SK-N-SH (cell line): ENCODE measurements around the gene BMPR1B. TPM values are rescaled to one million over a fixed set of nuclear protein-coding genes. Genes with fewer than 3 reads are reported as not detected.

Experiments used
- CTCF ChIA-PET: fragments of 300-600, 350-600 bp; formaldehyde crosslinking; extraction: SDS; loops from one replicate; lab custom pipeline; 2021; lab: Yijun Ruan, JAX
- POLR2A ChIA-PET: fragments of 350-600 bp; sonication (Branson Sonifier 250); formaldehyde crosslinking; extraction: SDS; loops from one replicate; lab custom pipeline; 2020; ENCODE audit warnings: antibody characterized with exemption, inconsistent platforms; lab: Yijun Ruan, JAX
- DNase-seq: peaks from one replicate; pipeline ENCODE4 v3.0.0; 2012
- H2AFZ ChIP-seq: fragments of 200-600 bp; sonication (generic); 2 replicates; pipeline ENCODE4 v1.8.1; 2016; ENCODE audit warnings: antibody characterized with exemption, mild to moderate bottlenecking, low read depth
- H3F3A ChIP-seq: fragments of 200-600 bp; sonication (generic); replicated peaks from 2 replicates; pipeline ENCODE3; 2016; ENCODE audit warnings: antibody characterized with exemption, mild to moderate bottlenecking; ENCODE audit not compliant: insufficient read depth
- H3K27ac ChIP-seq, 2 experiments: fragments of 200-500 bp in 1 of 2; fragments of 200-600 bp in 1 of 2; sonication (Bioruptor generic) in 1 of 2; sonication (generic), shearing (Covaris generic) in 1 of 2; 2 replicates each; pipeline versions ENCODE4 v1.5.1 to v1.6.1; 2014 to 2016; ENCODE audit warnings: low read depth in 2 of 2, inconsistent platforms in 1 of 2, low read length in 1 of 2, mild to moderate bottlenecking in 1 of 2, mixed read lengths in 1 of 2
- H3K27me3 ChIP-seq: fragments of 200-600 bp; sonication (generic), shearing (Covaris generic); 2 replicates; pipeline ENCODE4 v1.6.1; 2016; ENCODE audit warnings: mixed run types; ENCODE audit not compliant: insufficient read depth
- H3K36me3 ChIP-seq, 2 experiments: fragments of 200-500 bp in 1 of 2; fragments of 200-600 bp in 1 of 2; sonication (Bioruptor generic) in 1 of 2; sonication (generic) in 1 of 2; replicated peaks in 1 of 2; 2 replicates each; pipeline versions ENCODE3 to v1.5.1; 2014 to 2016; ENCODE audit warnings: low read length in 1 of 2, mild to moderate bottlenecking in 1 of 2; ENCODE audit not compliant: insufficient read depth in 2 of 2, control insufficient read depth in 1 of 2
- H3K4me1 ChIP-seq, 2 experiments: fragments of 200-500 bp in 1 of 2; fragments of 200-600 bp in 1 of 2; sonication (Bioruptor generic) in 1 of 2; sonication (generic), shearing (Covaris generic) in 1 of 2; 2 replicates each; pipeline versions ENCODE4 v1.5.1 to v1.6.1; 2014 to 2016; ENCODE audit warnings: low read depth in 1 of 2, low read length in 1 of 2, mixed run types in 1 of 2; ENCODE audit not compliant: insufficient read depth in 2 of 2, control insufficient read depth in 1 of 2
- H3K4me2 ChIP-seq: fragments of 200-600 bp; sonication (generic), shearing (Covaris generic); 2 replicates; pipeline ENCODE4 v1.6.1; 2017; ENCODE audit warnings: mixed run types
- H3K4me3 ChIP-seq, 2 experiments: fragments of 200-500 bp in 1 of 2; fragments of 200-600 bp in 1 of 2; sonication (Bioruptor generic) in 1 of 2; sonication (generic), shearing (Covaris generic) in 1 of 2; 2 replicates each; pipeline versions ENCODE4 v1.5.1 to v1.8.1; 2014 to 2016; ENCODE audit warnings: low read depth in 2 of 2, inconsistent platforms in 1 of 2, low read length in 1 of 2, mild to moderate bottlenecking in 1 of 2, mixed read lengths in 1 of 2, moderate library complexity in 1 of 2
- H3K79me2 ChIP-seq: fragments of 200-600 bp; sonication (generic); 2 replicates; pipeline ENCODE4 v1.8.1; 2017; ENCODE audit warnings: mild to moderate bottlenecking; ENCODE audit not compliant: insufficient read depth
- H3K9ac ChIP-seq: fragments of 200-600 bp; sonication (generic); 2 replicates; pipeline ENCODE4 v1.6.1; 2017; ENCODE audit warnings: mixed run types
- H3K9me2 ChIP-seq: fragments of 200-600 bp; sonication (generic); 2 replicates; pipeline ENCODE4 v1.6.1; 2017; ENCODE audit warnings: mixed run types
- H3K9me3 ChIP-seq: fragments of 200-600 bp; sonication (generic); 2 replicates; pipeline ENCODE4 v1.6.1; 2017; ENCODE audit warnings: mixed run types, mild to moderate bottlenecking, moderate library complexity
- H4K20me1 ChIP-seq: fragments of 200-600 bp; sonication (generic); 2 replicates; pipeline ENCODE4 v1.6.1; 2017; ENCODE audit warnings: mild to moderate bottlenecking, mixed run types; ENCODE audit not compliant: insufficient read depth
- CHD2 ChIP-seq: fragments of 150-350 bp; IDR thresholded peaks from 2 replicates; pipeline ENCODE4 v1.6.1; 2018; ENCODE audit warnings: low read length; ENCODE audit not compliant: partially characterized antibody
- ELF1 ChIP-seq: IDR thresholded peaks from 2 replicates; pipeline ENCODE4 v1.4.0; 2012
- EP300 ChIP-seq, 2 experiments: IDR thresholded peaks; 2 replicates each; pipeline versions ENCODE4 v1.4.0 to v1.6.1; 2012; ENCODE audit warnings: borderline replicate concordance in 1 of 2, low read depth in 1 of 2, low read length in 1 of 2
- FOSL2 ChIP-seq: IDR thresholded peaks from 2 replicates; pipeline ENCODE4 v1.4.0; 2012; ENCODE audit warnings: low read depth, mild to moderate bottlenecking, moderate library complexity, borderline replicate concordance
- FOXJ3 ChIP-seq: sonication (generic); formaldehyde crosslinking; IDR thresholded peaks from 2 replicates; pipeline ENCODE4 v1.5.1; 2020; ENCODE audit warnings: mild to moderate bottlenecking, missing genetic modification reagents
- FOXM1 ChIP-seq: IDR thresholded peaks from 2 replicates; pipeline ENCODE4 v1.4.0; 2012; ENCODE audit warnings: low read depth, mild to moderate bottlenecking
- GATA2 ChIP-seq: sonication (generic); formaldehyde crosslinking; IDR thresholded peaks from 2 replicates; pipeline ENCODE4 v1.5.0; 2020; ENCODE audit warnings: mild to moderate bottlenecking, missing genetic modification reagents
- JUND ChIP-seq: IDR thresholded peaks from 2 replicates; pipeline ENCODE4 v1.4.0; 2012
- MEF2A ChIP-seq: IDR thresholded peaks from 2 replicates; pipeline ENCODE4 v1.4.0; 2012; ENCODE audit warnings: low read depth, borderline replicate concordance
- MXI1 ChIP-seq: IDR thresholded peaks from 2 replicates; pipeline ENCODE4 v1.6.1; 2012; ENCODE audit warnings: mild to moderate bottlenecking, low read depth, low read length, improper control_type of control experiment
- PBX3 ChIP-seq: IDR thresholded peaks from 2 replicates; pipeline ENCODE4; 2012
- POLR2AphosphoS5 ChIP-seq: IDR thresholded peaks from 2 replicates; pipeline ENCODE4 v1.6.1; 2012; ENCODE audit warnings: low read depth, low read length
- SIN3A ChIP-seq: IDR thresholded peaks from 2 replicates; pipeline ENCODE4 v1.6.1; 2012; ENCODE audit warnings: low read depth, mild to moderate bottlenecking, low read length, moderate library complexity, borderline replicate concordance
- WGBS: methylation state at CpG from one replicate; pipeline ENCODE4 v1.1.6; 2017; ENCODE audit warnings: low lambda C conversion rate; 5-methylcytosine and 5-hydroxymethylcytosine counted together
- polyA plus RNA-seq, 3 experiments: library from polyadenylated mRNA; depleted of rRNA; stranded (reverse); fragments of >200 nt; gene quantifications; 2 replicates each; pipeline ENCODE4 v1.2.3, GENCODE V29; 2012
- TF ChIP-seq, protein P1 (sequence below): IDR thresholded peaks from 2 replicates; pipeline ENCODE4 v1.4.0; 2012; ENCODE audit warnings: low read depth, borderline replicate concordance
- TF ChIP-seq, protein P2 (sequence below): fragments of 150-350 bp; IDR thresholded peaks from 2 replicates; pipeline ENCODE4 v1.6.1; 2017; ENCODE audit warnings: antibody characterized with exemption, low read length, low read depth, borderline replicate concordance

Gene BMPR1B
- polyA plus RNA-seq, 1 of the 3 experiments (the other 2 are of a cell fraction), result 0.16 TPM

DNA sequence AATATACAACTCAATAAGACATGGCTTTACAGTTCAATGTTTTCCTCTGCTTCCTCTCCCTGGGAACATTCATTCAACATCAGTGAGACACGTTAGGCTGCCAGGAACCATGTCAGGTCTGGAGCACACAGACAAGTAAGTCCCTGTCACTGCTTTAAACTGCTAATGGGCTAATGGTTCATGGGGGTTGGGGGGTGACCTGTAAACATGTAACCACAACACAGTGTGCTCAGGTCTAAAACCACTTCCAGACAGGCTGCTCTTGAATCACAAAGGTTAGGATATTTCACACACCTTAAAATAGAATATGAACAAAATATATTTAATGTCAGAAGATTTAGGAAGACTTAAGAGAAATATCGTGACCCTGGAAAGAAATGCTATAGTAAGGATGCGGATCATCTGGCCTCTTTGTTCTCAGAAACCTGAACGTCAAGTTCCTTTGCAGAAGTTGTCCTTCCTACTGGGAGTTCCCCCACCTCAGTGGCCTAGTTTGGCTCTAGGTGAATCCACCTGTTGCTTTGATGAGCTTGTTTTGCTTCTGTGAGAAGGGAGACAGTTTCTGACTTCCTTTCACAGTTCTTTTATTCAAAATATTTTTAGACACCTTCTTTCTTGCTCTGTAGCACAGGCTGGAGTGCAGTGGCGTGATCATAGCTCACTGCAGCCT is 431.1 kb downstream of the BMPR1B start:
- Histone ChIP-seq H3K4me2 (no peak overlapping the region), H3F3A (no peaks in the 10 kb centered on the region), H3K9me2 (no peaks in the 10 kb centered on the region), H3K9ac (no peak overlapping the region), H3K4me3 (no peak overlapping the region), H3K27ac (no peak overlapping the region; a peak in 1 of 4 replicates), H3K27me3 (no peaks in the 10 kb centered on the region)
- CTCF ChIA-PET, result no interaction called here
- WGBS, result 91% methylated on average over 5 of the region's 5 CpGs
- DNase-seq, result no peak
- no peak for TF ChIP-seq FOSL2
- no peak for TF ChIP-seq FOXM1
- TF ChIP-seq PBX3, result no peak
- TF ChIP-seq, protein P1, sequence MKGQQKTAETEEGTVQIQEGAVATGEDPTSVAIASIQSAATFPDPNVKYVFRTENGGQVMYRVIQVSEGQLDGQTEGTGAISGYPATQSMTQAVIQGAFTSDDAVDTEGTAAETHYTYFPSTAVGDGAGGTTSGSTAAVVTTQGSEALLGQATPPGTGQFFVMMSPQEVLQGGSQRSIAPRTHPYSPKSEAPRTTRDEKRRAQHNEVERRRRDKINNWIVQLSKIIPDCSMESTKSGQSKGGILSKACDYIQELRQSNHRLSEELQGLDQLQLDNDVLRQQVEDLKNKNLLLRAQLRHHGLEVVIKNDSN, result no peak
- TF ChIP-seq, all 33 proteins: peak for 0
- H2AFZ ChIP-seq, result no peak overlapping the region
- H3K36me3 ChIP-seq, result peaks cover 0 to 25% of the 10 kb centered on the region in 2 experiments
- POLR2A ChIA-PET, result no interaction called here
- H3K79me2 ChIP-seq, result no peaks in the 10 kb centered on the region
- H3K9me3 ChIP-seq, result no peaks in the 10 kb centered on the region
- H3K4me1 ChIP-seq, result peaks cover 0 to 33% of the 10 kb centered on the region in 2 experiments; a peak in 1 of 4 replicates
- no peaks in the 10 kb centered on the region for H4K20me1 ChIP-seq

DNA sequence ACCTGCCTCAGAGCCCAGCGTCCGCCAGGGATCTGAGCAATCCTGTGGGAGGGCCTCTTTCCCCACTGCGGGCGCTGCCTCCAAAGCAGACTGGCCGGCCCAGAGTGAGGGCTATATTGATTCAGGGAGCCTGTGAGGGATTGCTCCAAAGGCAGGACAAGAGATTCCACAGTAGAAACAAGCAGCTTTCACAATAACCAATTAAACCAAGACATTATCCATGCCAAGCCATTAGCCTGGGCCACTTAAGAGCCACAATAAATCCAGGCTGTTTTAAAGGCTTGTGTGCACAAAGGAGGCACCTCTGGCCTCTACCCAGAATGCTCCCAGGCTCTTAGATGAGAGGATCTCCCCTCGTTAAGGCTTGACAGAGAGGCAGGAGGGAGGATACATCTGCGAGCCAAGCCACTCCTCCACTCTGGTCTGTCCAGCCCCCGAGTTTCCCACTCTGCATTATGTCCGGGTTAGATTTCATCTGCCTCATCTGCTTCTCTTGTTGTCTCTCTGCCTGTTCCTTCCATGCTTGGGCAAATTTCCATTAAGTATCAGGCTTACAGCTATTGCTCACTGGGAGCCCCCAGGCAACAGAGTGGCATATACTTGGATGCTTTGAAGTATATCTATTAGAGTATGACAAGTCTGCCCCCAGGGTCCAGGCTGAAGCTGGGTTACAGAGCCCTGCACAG is 433.1 kb downstream of the BMPR1B start:
- POLR2A ChIA-PET, result interaction anchor here (1.1 kb wide), 1 partner anchor 128 kb away, joined by 3 read pairs; no protein-coding TSS in a partner anchor
- DNase-seq, result peak; percentile 78

More for the DNA sequence above, 433.1 kb downstream of the BMPR1B start:
- Histone ChIP-seq H4K20me1 (no peaks in the 10 kb centered on the region), H3K4me3 (no peak overlapping the region), H3K9ac (no peak overlapping the region), H3K4me2 (no peak overlapping the region), H3K27me3 (no peaks in the 10 kb centered on the region), H3K27ac (peak overlapping the region in 1 of 2 experiments; percentile 75; a peak in 2 of 4 replicates), H3F3A (no peaks in the 10 kb centered on the region), H3K36me3 (peaks cover 0 to 20% of the 10 kb centered on the region in 2 experiments), H3K9me3 (no peaks in the 10 kb centered on the region), H2AFZ (no peak overlapping the region), H3K79me2 (no peaks in the 10 kb centered on the region), H3K9me2 (no peaks in the 10 kb centered on the region), H3K4me1 (peaks cover 0 to 42% of the 10 kb centered on the region in 2 experiments; a peak in 2 of 4 replicates)
- no peak for TF ChIP-seq ELF1
- TF ChIP-seq FOXJ3, result peak; percentile 40; the same call in 1 of the 2 replicates
- TF ChIP-seq, protein P2, sequence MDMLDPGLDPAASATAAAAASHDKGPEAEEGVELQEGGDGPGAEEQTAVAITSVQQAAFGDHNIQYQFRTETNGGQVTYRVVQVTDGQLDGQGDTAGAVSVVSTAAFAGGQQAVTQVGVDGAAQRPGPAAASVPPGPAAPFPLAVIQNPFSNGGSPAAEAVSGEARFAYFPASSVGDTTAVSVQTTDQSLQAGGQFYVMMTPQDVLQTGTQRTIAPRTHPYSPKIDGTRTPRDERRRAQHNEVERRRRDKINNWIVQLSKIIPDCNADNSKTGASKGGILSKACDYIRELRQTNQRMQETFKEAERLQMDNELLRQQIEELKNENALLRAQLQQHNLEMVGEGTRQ, result no peak
- peak; percentile 74 for TF ChIP-seq GATA2
- TF ChIP-seq MEF2A, result no peak
- TF ChIP-seq POLR2AphosphoS5, result no peak
- TF ChIP-seq SIN3A, result no peak
- TF ChIP-seq JUND, result no peak
- peak in 1 of 2 experiments; percentile 64; a peak in 2 of 4 replicates for TF ChIP-seq EP300 (IDR thresholded peaks at IDR 0.05; ENCODE audit: borderline replicate concordance in 1 of 2, low read depth in 1 of 2, low read length in 1 of 2)
- TF ChIP-seq CHD2, result peak; percentile 48
- peak; percentile 38; the same call in 1 of the 2 replicates for TF ChIP-seq MXI1
- CTCF ChIA-PET, result no interaction called here
- 61% methylated on average over 9 of the region's 9 CpGs for WGBS
